GM23338 (cell line): Measurements from ENCODE around the gene OSCAR. TPM values are rescaled to one million over a fixed set of nuclear protein-coding genes. Genes with fewer than 3 reads are reported as not detected.

Source experiments
- ATAC-seq: fragments of 200-7000 bp; cut with Tn5 transposase; 3 replicates; pipeline ENCODE4 v1.9.1; 2020
- DNase-seq: peaks from one replicate; pipeline ENCODE4 v3.0.0-alpha.2; 2015; ENCODE audit warnings: low spot score
- H2AFZ ChIP-seq: fragments of 200-600 bp; sonication (generic); 2 replicates; pipeline ENCODE4 v1.8.0; 2016; ENCODE audit warnings: antibody characterized with exemption, mild to moderate bottlenecking, moderate library complexity
- H3F3A ChIP-seq: fragments of 200-600 bp; sonication (generic); replicated peaks from 2 replicates; pipeline ENCODE4 v1.8.0; 2017; ENCODE audit warnings: antibody characterized with exemption, mixed run types, low read depth
- H3K27ac ChIP-seq: fragments of 200-600 bp; sonication (generic); 2 replicates; pipeline ENCODE4 v1.6.1; 2016; ENCODE audit warnings: low read depth
- H3K27me3 ChIP-seq: fragments of 200-600 bp; sonication (generic); 2 replicates; pipeline ENCODE4 v1.8.0; 2016; ENCODE audit warnings: mild to moderate bottlenecking, mixed run types, moderate library complexity; ENCODE audit not compliant: insufficient read depth
- H3K36me3 ChIP-seq: fragments of 200-600 bp; sonication (generic); 2 replicates; pipeline ENCODE4 v1.8.0; 2016; ENCODE audit warnings: mild to moderate bottlenecking; ENCODE audit not compliant: insufficient read depth
- H3K4me1 ChIP-seq: fragments of 200-600 bp; sonication (generic); 2 replicates; pipeline ENCODE4 v1.8.0; 2016; ENCODE audit warnings: mild to moderate bottlenecking, moderate library complexity; ENCODE audit not compliant: insufficient read depth
- H3K4me2 ChIP-seq: fragments of 200-600 bp; sonication (generic); 2 replicates; pipeline ENCODE4 v1.7.1; 2017; ENCODE audit warnings: mixed run types
- H3K4me3 ChIP-seq: fragments of 200-600 bp; sonication (generic); 2 replicates; pipeline ENCODE4 v1.6.1; 2016; ENCODE audit warnings: mixed run types
- H3K79me2 ChIP-seq: fragments of 200-600 bp; sonication (generic); replicated peaks from 2 replicates; pipeline ENCODE4 v1.8.0; 2017; ENCODE audit warnings: mild to moderate bottlenecking; ENCODE audit not compliant: insufficient read depth
- H3K9me2 ChIP-seq: fragments of 200-600 bp; sonication (generic); 2 replicates; pipeline ENCODE4 v1.8.0; 2017; ENCODE audit not compliant: insufficient read depth
- H4K20me1 ChIP-seq: fragments of 200-600 bp; sonication (generic); replicated peaks from 2 replicates; pipeline ENCODE4 v1.8.0; 2017; ENCODE audit warnings: mild to moderate bottlenecking; ENCODE audit not compliant: insufficient read depth
- H3K27ac Mint-ChIP-seq: 2 replicates; pipeline ENCODE4 v1.8.0; 2020; ENCODE audit warnings: inconsistent platforms, mild to moderate bottlenecking, moderate library complexity, mixed read lengths
- H3K27me3 Mint-ChIP-seq: 3 replicates; pipeline ENCODE4 v1.8.0; 2022; ENCODE audit warnings: low read depth, mild to moderate bottlenecking, moderate library complexity, mixed read lengths, inconsistent platforms; ENCODE audit not compliant: insufficient read depth, poor library complexity
- H3K36me3 Mint-ChIP-seq: 3 replicates; pipeline ENCODE4 v1.8.0; 2021; ENCODE audit warnings: low read depth, mild to moderate bottlenecking, inconsistent platforms, moderate library complexity, mixed read lengths
- H3K4me1 Mint-ChIP-seq: 3 replicates; pipeline ENCODE4 v1.8.0; 2020; ENCODE audit warnings: mild to moderate bottlenecking, inconsistent platforms, mixed read lengths
- H3K4me3 Mint-ChIP-seq: 3 replicates; pipeline ENCODE4 v1.8.0; 2021; ENCODE audit warnings: moderate library complexity, mild to moderate bottlenecking, inconsistent platforms, mixed read lengths
- H3K9me3 Mint-ChIP-seq: 3 replicates; pipeline ENCODE4 v1.8.0; 2020; ENCODE audit warnings: moderate library complexity, mild to moderate bottlenecking, inconsistent platforms, mixed read lengths
- CREB1 ChIP-seq: fragments of 250-450 bp; sonication (Bioruptor Pico); IDR thresholded peaks from 2 replicates; pipeline ENCODE4 v1.5.0; 2020; ENCODE audit warnings: low read depth, mild to moderate bottlenecking, moderate library complexity
- CTCF ChIP-seq, 2 experiments: fragments of 200-600 bp in 1 of 2; sonication (generic) in 1 of 2; conservative IDR thresholded peaks; 2 replicates each; pipeline versions ENCODE4 v1.5.1 to v1.6.1; 2016 to 2017; ENCODE audit warnings: antibody characterized with exemption in 2 of 2, low read depth in 2 of 2, mild to moderate bottlenecking in 2 of 2, moderate library complexity in 1 of 2
- ETS1 ChIP-seq: IDR thresholded peaks from 2 replicates; pipeline ENCODE4 v1.6.1; 2016; ENCODE audit warnings: antibody characterized with exemption
- EZH2 ChIP-seq: fragments of 200-600 bp; sonication (generic); IDR thresholded peaks from one replicate; pipeline ENCODE4 v1.8.0; 2017; ENCODE audit warnings: antibody characterized with exemption, mild to moderate bottlenecking, low read depth; ENCODE audit not compliant: unreplicated experiment
- EZH2phosphoT487 ChIP-seq: fragments of 200-600 bp; sonication (generic); IDR thresholded peaks from one replicate; pipeline ENCODE4 v1.8.1; 2018; ENCODE audit warnings: antibody characterized with exemption; ENCODE audit not compliant: unreplicated experiment
- JUNB ChIP-seq: IDR thresholded peaks from one replicate; pipeline ENCODE4 v1.6.1; 2016; ENCODE audit warnings: antibody characterized with exemption; ENCODE audit not compliant: unreplicated experiment
- POLR2AphosphoS5 ChIP-seq: IDR thresholded peaks from 2 replicates; pipeline ENCODE4 v1.6.1; 2016; ENCODE audit warnings: antibody characterized with exemption, low read depth
- REST ChIP-seq: IDR thresholded peaks from one replicate; pipeline ENCODE4 v1.6.1; 2018; ENCODE audit warnings: antibody characterized with exemption; ENCODE audit not compliant: unreplicated experiment
- STAT1 ChIP-seq: IDR thresholded peaks from one replicate; pipeline ENCODE4 v1.6.1; 2016; ENCODE audit warnings: antibody characterized with exemption; ENCODE audit not compliant: unreplicated experiment
- ZNF114 ChIP-seq: fragments of 250-450 bp; sonication (Bioruptor Pico); IDR thresholded peaks from 2 replicates; pipeline ENCODE4 v1.5.0; 2020; ENCODE audit warnings: mild to moderate bottlenecking, moderate library complexity
- polyA plus RNA-seq: library from polyadenylated mRNA; unstranded; fragments of >200 nt; fragmentation: Nextera tagmentation; extraction: Ambion mirVana; gene quantifications from 2 replicates; pipeline ENCODE4 v1.2.1, GENCODE V29; 2016
- total RNA-seq: library from RNA; depleted of rRNA; stranded (reverse); fragments of >200 nt; shearing (Covaris generic); gene quantifications from 2 replicates; pipeline ENCODE4 v1.2.3, GENCODE V29; 2014

The OSCAR gene
- total and polyA plus RNA-seq, 2 experiments from 2014 or later = 0.31 to 1.6 TPM

GRCh38 chr19:54128441-54128725 is 27.8 kb upstream of the OSCAR start:
- no peak overlapping the region for H3K4me3 ChIP-seq
- Mint-ChIP-seq H3K27me3 (peaks cover 13% of the 10 kb centered on the region), H3K36me3 (peaks cover 52% of the 10 kb centered on the region), H3K9me3 (no peaks in the 10 kb centered on the region), H3K4me1 (no peaks in the 10 kb centered on the region), H3K4me3 (no peak overlapping the region), H3K27ac (no peak overlapping the region)
- DNase-seq = no peak
- H4K20me1 ChIP-seq = no peaks in the 10 kb centered on the region; the same call in 1 of the 2 replicates
- no peak overlapping the region for H2AFZ ChIP-seq
- no peak overlapping the region for H3K4me2 ChIP-seq
- peaks cover 7% of the 10 kb centered on the region; the same call in 1 of the 2 replicates for H3K36me3 ChIP-seq
- H3F3A ChIP-seq = 0 out of 2 replicates have a peak, but pooled peaks cover 3% of the 10 kb centered on the region
- no peak overlapping the region for H3K27ac ChIP-seq
- no peaks in the 10 kb centered on the region for H3K4me1 ChIP-seq
- TF ChIP-seq EZH2 = no peak
- no peak for TF ChIP-seq CREB1 (CRISPR knock-in tag)
- no peak for TF ChIP-seq REST
- TF ChIP-seq ZNF114 (CRISPR knock-in tag) = no peak
- no peak for TF ChIP-seq ETS1
- no peak for TF ChIP-seq POLR2AphosphoS5
- no peak for TF ChIP-seq EZH2phosphoT487
- ATAC-seq = no peak
- H3K9me2 ChIP-seq = no peaks in the 10 kb centered on the region
- no peaks in the 10 kb centered on the region for H3K79me2 ChIP-seq
- no peaks in the 10 kb centered on the region for H3K27me3 ChIP-seq

- no peak for DNase-seq
- Histone ChIP-seq H3K4me3 (no peak overlapping the region), H3K27ac (no peak overlapping the region), H3K27me3 (no peaks in the 10 kb centered on the region), H3K4me1 (no peaks in the 10 kb centered on the region), H4K20me1 (no peaks in the 10 kb centered on the region; the same call in 1 of the 2 replicates), H3K9me2 (no peaks in the 10 kb centered on the region), H2AFZ (no peak overlapping the region), H3K4me2 (no peak overlapping the region), H3F3A (0 out of 2 replicates have a peak, but pooled peaks cover 2% of the 10 kb centered on the region), H3K36me3 (peaks cover 7% of the 10 kb centered on the region; the same call in 1 of the 2 replicates), H3K79me2 (no peaks in the 10 kb centered on the region)
- no peaks in the 10 kb centered on the region for H3K9me3 Mint-ChIP-seq
- no peak for ATAC-seq
- H3K4me3 Mint-ChIP-seq = no peak overlapping the region
- H3K4me1 Mint-ChIP-seq = no peaks in the 10 kb centered on the region
- peaks cover 12% of the 10 kb centered on the region for H3K27me3 Mint-ChIP-seq
- H3K36me3 Mint-ChIP-seq = peaks cover 57% of the 10 kb centered on the region
- H3K27ac Mint-ChIP-seq = no peak overlapping the region
- TF ChIP-seq POLR2AphosphoS5 = no peak
- TF ChIP-seq REST = no peak
- TF ChIP-seq CTCF (conservative IDR thresholded peaks at IDR 0.05; ENCODE audit: low read depth in 2 of 2) = no peak
- no peak for TF ChIP-seq EZH2phosphoT487
- no peak for TF ChIP-seq EZH2
- TF ChIP-seq JUNB = no peak
- TF ChIP-seq CREB1 (CRISPR knock-in tag) = no peak
- no peak for TF ChIP-seq STAT1
Measured at GRCh38 chr19:54127688-54128440, 27.3 kb upstream of the OSCAR start.
